Measurements from ENCODE around the gene VLDLR.

Gene VLDLR

GRCh38 chr9:2677915-2678889 is 56.6 kb downstream of the VLDLR start:
- no peak for DNase-seq (ENCODE audit: low read depth, low spot score)
- in situ Hi-C loops (cut with HindIII; ENCODE audit: low sequenced_read_pairs): no loop called here
- TF ChIP-seq CTCF (IDR thresholded peaks at IDR 0.05; ENCODE audit: low read depth, low read length): no peak
- no peak overlapping the region for H3K4me3 ChIP-seq (ENCODE audit: low read depth, low read length)

GRCh38 chr9:2679011-2679410 is 57.4 kb downstream of the VLDLR start:
- no peak for TF ChIP-seq CTCF (IDR thresholded peaks at IDR 0.05; ENCODE audit: low read depth, low read length)
- DNase-seq (ENCODE audit: low read depth, low spot score): no peak
- in situ Hi-C loops (cut with HindIII; ENCODE audit: low sequenced_read_pairs): no loop called here
- no peak overlapping the region for H3K4me3 ChIP-seq (ENCODE audit: low read depth, low read length)

- in situ Hi-C loops (cut with HindIII; ENCODE audit: low sequenced_read_pairs): no loop called here
- H3K4me3 ChIP-seq (ENCODE audit: low read depth, low read length): no peak overlapping the region
- DNase-seq (ENCODE audit: low read depth, low spot score): no peak
- TF ChIP-seq CTCF (IDR thresholded peaks at IDR 0.05; ENCODE audit: low read depth, low read length): no peak
These were observed 60.4 kb downstream of the VLDLR start for GRCh38 chr9:2681981-2682380.

GRCh38 chr9:2686911-2687310 is 65.3 kb downstream of the VLDLR start:
- H3K4me3 ChIP-seq (ENCODE audit: low read depth, low read length): no peak overlapping the region
- in situ Hi-C loops (cut with HindIII; ENCODE audit: low sequenced_read_pairs): no loop called here
- DNase-seq (ENCODE audit: low read depth, low spot score): no peak
- no peak for TF ChIP-seq CTCF (IDR thresholded peaks at IDR 0.05; ENCODE audit: low read depth, low read length)

GRCh38 chr9:2688636-2689035 is 67.0 kb downstream of the VLDLR start:
- in situ Hi-C loops (cut with HindIII; ENCODE audit: low sequenced_read_pairs): no loop called here
- H3K4me3 ChIP-seq (ENCODE audit: low read depth, low read length): no peak overlapping the region
- no peak for TF ChIP-seq CTCF (IDR thresholded peaks at IDR 0.05; ENCODE audit: low read depth, low read length)
- DNase-seq (ENCODE audit: low read depth, low spot score): no peak

GRCh38 chr9:2691212-2691611 is 69.6 kb downstream of the VLDLR start:
- in situ Hi-C loops (cut with HindIII; ENCODE audit: low sequenced_read_pairs): no loop called here
- no peak for TF ChIP-seq CTCF (IDR thresholded peaks at IDR 0.05; ENCODE audit: low read depth, low read length)
- no peak overlapping the region for H3K4me3 ChIP-seq (ENCODE audit: low read depth, low read length)
- no peak for DNase-seq (ENCODE audit: low read depth, low spot score)
